MCF 10A (cell line): ENCODE results near the gene SLC35F4. TPM values are rescaled to one million over a fixed set of nuclear protein-coding genes. Genes with fewer than 3 reads are reported as not detected.
"Not testable (repeated sequence)": the region's sequence is repeated elsewhere in the genome, so short reads cannot be mapped to it uniquely, and the experiment has no call there.

Experiments used
- BruUV-seq: library from RNA; stranded (reverse); fragments of 400-500 nt; replicated peaks from 2 replicates; lab custom pipeline; 2021; lab: Mats Ljungman, UMichigan
- CTCF ChIA-PET: fragments of 300-600 bp; sonication (Branson Sonifier 250); formaldehyde crosslinking; extraction: SDS; loops from one replicate; lab custom pipeline; 2021; ENCODE audit warnings: antibody characterized with exemption, inconsistent platforms; lab: Yijun Ruan, JAX
- POLR2A ChIA-PET: fragments of 300-600, 350-650 bp; sonication (Branson Sonifier 250); formaldehyde crosslinking; extraction: SDS; loops from one replicate; lab custom pipeline; 2020; ENCODE audit warnings: antibody characterized with exemption, inconsistent platforms; lab: Yijun Ruan, JAX
- DNase-seq: peaks from one replicate; pipeline ENCODE4 v3.0.0-alpha.2; 2018; ENCODE audit not compliant: unreplicated experiment
- H3K27ac Mint-ChIP-seq: one replicate; pipeline ENCODE4 v1.8.0; 2022; ENCODE audit warnings: mild to moderate bottlenecking, low read depth, mixed read lengths; ENCODE audit not compliant: unreplicated experiment
- H3K27me3 Mint-ChIP-seq: one replicate; pipeline ENCODE4 v1.8.0; 2022; ENCODE audit warnings: mixed read lengths; ENCODE audit not compliant: insufficient read depth, unreplicated experiment
- H3K36me3 Mint-ChIP-seq: one replicate; pipeline ENCODE4 v1.8.0; 2022; ENCODE audit warnings: mild to moderate bottlenecking, moderate library complexity, mixed read lengths; ENCODE audit not compliant: insufficient read depth, unreplicated experiment
- H3K4me1 Mint-ChIP-seq: one replicate; pipeline ENCODE4 v1.8.0; 2022; ENCODE audit warnings: mixed read lengths; ENCODE audit not compliant: insufficient read depth, unreplicated experiment
- H3K4me3 Mint-ChIP-seq: one replicate; pipeline ENCODE4 v1.8.0; 2022; ENCODE audit warnings: mild to moderate bottlenecking, moderate library complexity, mixed read lengths; ENCODE audit not compliant: unreplicated experiment
- H3K9me3 Mint-ChIP-seq: one replicate; pipeline ENCODE4 v1.8.0; 2022; ENCODE audit warnings: mixed read lengths; ENCODE audit not compliant: unreplicated experiment
- intact Hi-C: fragments of 100-400 bp; cut with micrococcal nuclease; formaldehyde crosslinking; loops from 2 replicates; pipeline ENCODE4 v1.14.1; 2022
- total RNA-seq: library from RNA; stranded (reverse); gene quantifications from 2 replicates; pipeline ENCODE4 v1.2.3, GENCODE V29; 2022
- TF ChIP-seq, protein P1 (sequence below): fragments of 200-600 bp; IDR thresholded peaks from one replicate; pipeline ENCODE4 v1.8.0; 2022; ENCODE audit warnings: antibody characterized with exemption, mild to moderate bottlenecking; ENCODE audit not compliant: unreplicated experiment

Gene SLC35F4
- total RNA-seq, 1 experiment from 2014 or later = not detected

DNA sequence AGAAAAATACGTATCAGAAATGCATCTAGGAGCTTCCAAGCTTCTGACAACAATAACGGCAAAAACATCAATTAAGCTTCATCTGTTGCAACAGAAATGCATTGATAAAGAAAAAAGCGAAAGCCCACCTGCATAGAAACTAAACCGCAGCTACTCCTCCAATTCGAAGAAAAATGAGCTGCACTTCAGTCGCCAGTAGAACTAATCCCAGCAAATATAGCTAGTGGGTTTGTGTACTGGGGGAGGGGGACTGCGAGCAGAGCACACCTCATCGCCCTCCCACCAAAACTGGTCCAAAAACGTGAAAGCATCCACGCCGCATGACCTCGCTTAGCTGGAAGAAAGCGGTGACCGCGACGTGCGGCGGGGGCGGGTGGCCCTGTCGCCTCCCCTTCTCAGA is 1.2 kb downstream of the SLC35F4 start:
- H3K9me3 Mint-ChIP-seq = no peaks in the 10 kb centered on the region
- no peaks in the 10 kb centered on the region for H3K27me3 Mint-ChIP-seq
- no TSS peak for BruUV-seq
- intact Hi-C loops = no loop called here
- H3K4me1 Mint-ChIP-seq = no peaks in the 10 kb centered on the region
- no peak overlapping the region for H3K4me3 Mint-ChIP-seq
- ChIA-PET POLR2A (interaction anchor here (0.6 to 0.9 kb wide), 2 partner anchors 29 to 110 kb away, joined by 3 read pairs; no protein-coding TSS in a partner anchor), CTCF (interaction anchor here (0.5 to 1.3 kb wide), 3 partner anchors 9 to 67 kb away, joined by 4 to 5 read pairs (median 4); no protein-coding TSS in a partner anchor)
- H3K36me3 Mint-ChIP-seq = no peaks in the 10 kb centered on the region
- H3K27ac Mint-ChIP-seq = no peak overlapping the region
- TF ChIP-seq, protein P1, sequence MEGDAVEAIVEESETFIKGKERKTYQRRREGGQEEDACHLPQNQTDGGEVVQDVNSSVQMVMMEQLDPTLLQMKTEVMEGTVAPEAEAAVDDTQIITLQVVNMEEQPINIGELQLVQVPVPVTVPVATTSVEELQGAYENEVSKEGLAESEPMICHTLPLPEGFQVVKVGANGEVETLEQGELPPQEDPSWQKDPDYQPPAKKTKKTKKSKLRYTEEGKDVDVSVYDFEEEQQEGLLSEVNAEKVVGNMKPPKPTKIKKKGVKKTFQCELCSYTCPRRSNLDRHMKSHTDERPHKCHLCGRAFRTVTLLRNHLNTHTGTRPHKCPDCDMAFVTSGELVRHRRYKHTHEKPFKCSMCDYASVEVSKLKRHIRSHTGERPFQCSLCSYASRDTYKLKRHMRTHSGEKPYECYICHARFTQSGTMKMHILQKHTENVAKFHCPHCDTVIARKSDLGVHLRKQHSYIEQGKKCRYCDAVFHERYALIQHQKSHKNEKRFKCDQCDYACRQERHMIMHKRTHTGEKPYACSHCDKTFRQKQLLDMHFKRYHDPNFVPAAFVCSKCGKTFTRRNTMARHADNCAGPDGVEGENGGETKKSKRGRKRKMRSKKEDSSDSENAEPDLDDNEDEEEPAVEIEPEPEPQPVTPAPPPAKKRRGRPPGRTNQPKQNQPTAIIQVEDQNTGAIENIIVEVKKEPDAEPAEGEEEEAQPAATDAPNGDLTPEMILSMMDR = no peak
- DNase-seq = no peak

DNA sequence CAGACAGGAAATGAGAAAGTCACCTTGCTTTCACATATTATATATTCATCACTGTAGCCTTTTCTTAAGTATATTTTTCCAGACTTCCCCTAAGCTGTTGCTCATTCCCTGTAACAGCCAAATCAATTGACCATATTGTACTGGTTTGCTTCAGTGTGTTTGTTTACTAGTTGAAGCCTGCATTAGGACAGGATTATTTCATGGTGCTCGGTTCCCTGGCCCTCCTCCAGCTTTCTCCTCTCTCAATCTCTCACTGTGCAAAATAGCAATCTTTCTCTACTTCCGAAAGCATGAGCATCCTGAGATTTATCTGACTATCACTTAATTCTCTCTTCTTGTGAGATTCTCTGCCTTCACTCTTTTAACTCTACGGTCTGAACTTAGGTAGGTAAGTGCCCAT is 2.4 kb downstream of the SLC35F4 start:
- Mint-ChIP-seq H3K36me3 (no peaks in the 10 kb centered on the region), H3K27me3 (no peaks in the 10 kb centered on the region), H3K4me1 (no peaks in the 10 kb centered on the region), H3K9me3 (no peaks in the 10 kb centered on the region), H3K4me3 (no peak overlapping the region), H3K27ac (no peak overlapping the region)
- DNase-seq = no peak
- no TSS peak for BruUV-seq
- TF ChIP-seq, protein P1 = no peak
- intact Hi-C loops = no loop called here
- CTCF ChIA-PET = interaction anchor here (1.0 to 1.3 kb wide), 2 partner anchors 10 to 20 kb away, joined by 3 to 4 read pairs; no protein-coding TSS in a partner anchor
- POLR2A ChIA-PET = no interaction called here

DNA sequence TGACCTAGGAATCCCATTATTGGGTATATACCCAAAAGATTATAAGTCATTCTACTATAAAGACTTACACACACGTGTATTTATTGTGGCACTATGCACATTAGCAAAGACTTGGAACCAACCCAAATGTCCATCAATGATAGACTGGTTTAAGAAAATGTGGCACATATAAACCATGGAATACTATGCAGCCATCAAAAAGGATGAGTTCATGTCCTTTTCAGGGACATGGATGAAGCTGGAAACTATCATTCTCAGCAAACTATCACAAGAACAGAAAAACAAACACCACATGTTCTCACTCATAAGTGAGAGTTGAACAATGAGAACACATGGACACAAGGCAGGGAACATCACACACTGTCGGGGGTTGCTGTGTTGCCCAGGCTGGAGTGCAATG is 10.2 kb downstream of the SLC35F4 start:
- DNase-seq, BruUV-seq, H3K4me3 Mint-ChIP-seq, H3K36me3 Mint-ChIP-seq, H3K4me1 Mint-ChIP-seq, H3K27me3 Mint-ChIP-seq, H3K27ac Mint-ChIP-seq, intact Hi-C loops, H3K9me3 Mint-ChIP-seq: not testable (repeated sequence)
- ChIA-PET CTCF (interaction anchor here (0.7 kb wide), 1 partner anchor 218 kb away, joined by 3 read pairs; no protein-coding TSS in a partner anchor), POLR2A (interaction anchor here (0.5 kb wide), 1 partner anchor 16 kb away, joined by 3 read pairs; no protein-coding TSS in a partner anchor)

- no peak overlapping the region for H3K27ac Mint-ChIP-seq
- no peaks in the 10 kb centered on the region for H3K27me3 Mint-ChIP-seq
- CTCF ChIA-PET = interaction anchor here (1.8 kb wide), 1 partner anchor 16 kb away, joined by 8 read pairs; no protein-coding TSS in a partner anchor
Measured at GRCh38 chr14:57854571-57854970, 11.3 kb downstream of the SLC35F4 start.

More at GRCh38 chr14:57854571-57854970, 11.3 kb downstream of the SLC35F4 start:
- intact Hi-C loops = no loop called here
- no peaks in the 10 kb centered on the region for H3K4me1 Mint-ChIP-seq
- POLR2A ChIA-PET = no interaction called here
- no peak overlapping the region for H3K4me3 Mint-ChIP-seq
- TF ChIP-seq, protein P1 = no peak
- DNase-seq = no peak
- no TSS peak for BruUV-seq
- no peaks in the 10 kb centered on the region for H3K9me3 Mint-ChIP-seq
- H3K36me3 Mint-ChIP-seq = no peaks in the 10 kb centered on the region
